IMR-90 (cell line): Measurements from ENCODE around the gene NLGN3. TPM values are rescaled to one million over a fixed set of nuclear protein-coding genes. Genes with fewer than 3 reads are reported as not detected.

Experiments used
- ATAC-seq: fragments of 200-7000 bp; cut with Tn5 transposase; 2 replicates; pipeline ENCODE4 v1.9.1; 2020; ENCODE audit warnings: low read depth, mild to moderate bottlenecking, moderate library complexity
- BruUV-seq: library from RNA; stranded (reverse); fragments of 400-500 nt; replicated peaks from 2 replicates; lab custom pipeline; 2021; lab: Mats Ljungman, UMichigan
- CTCF ChIA-PET: fragments of 300-600 bp; formaldehyde crosslinking; extraction: SDS; loops from one replicate; lab custom pipeline; 2021; ENCODE audit warnings: antibody characterized with exemption; lab: Yijun Ruan, JAX
- POLR2A ChIA-PET: fragments of 300-600 bp; sonication (Branson Sonifier 250); formaldehyde crosslinking; loops from one replicate; lab custom pipeline; 2022; ENCODE audit warnings: antibody characterized with exemption; ENCODE audit not compliant: unreplicated experiment; lab: Charles Lee
- DNase-seq: peaks from one replicate; pipeline ENCODE4 v3.0.0; 2013
- H2AFZ ChIP-seq: replicated peaks from 2 replicates; pipeline ENCODE3; 2013; ENCODE audit warnings: low read length, mild to moderate bottlenecking; ENCODE audit not compliant: poor library complexity
- H2AK5ac ChIP-seq: 2 replicates; pipeline ENCODE4 v1.6.1; 2013; ENCODE audit warnings: low read depth, low read length, inconsistent platforms
- H2AK9ac ChIP-seq: replicated peaks from 2 replicates; pipeline ENCODE3; 2013; ENCODE audit warnings: mild to moderate bottlenecking, low read depth, low read length, moderate library complexity; ENCODE audit not compliant: poor library complexity
- H2BK120ac ChIP-seq: 2 replicates; pipeline ENCODE4 v1.6.1; 2013; ENCODE audit warnings: low read depth, low read length, inconsistent platforms
- H2BK15ac ChIP-seq: 3 replicates; pipeline ENCODE4 v1.6.1; 2013; ENCODE audit warnings: low read depth, low read length, inconsistent platforms
- H2BK20ac ChIP-seq: 2 replicates; pipeline ENCODE4 v1.6.1; 2013; ENCODE audit warnings: low read depth, mild to moderate bottlenecking, inconsistent platforms, low read length, moderate library complexity
- H2BK5ac ChIP-seq: 2 replicates; pipeline ENCODE4 v1.6.1; 2013; ENCODE audit warnings: mild to moderate bottlenecking, low read depth, low read length, inconsistent platforms; ENCODE audit not compliant: poor library complexity, severe bottlenecking
- H3K14ac ChIP-seq: replicated peaks from 2 replicates; pipeline ENCODE4 v1.6.1; 2013; ENCODE audit warnings: low read depth, low read length, inconsistent platforms
- H3K18ac ChIP-seq: 2 replicates; pipeline ENCODE4 v1.6.1; 2013; ENCODE audit warnings: low read depth, low read length, control low read depth
- H3K23ac ChIP-seq: 2 replicates; pipeline ENCODE4 v1.6.1; 2013; ENCODE audit warnings: low read depth, low read length, inconsistent platforms
- H3K27ac ChIP-seq: 2 replicates; pipeline ENCODE4 v1.5.1; 2013; ENCODE audit warnings: mild to moderate bottlenecking, control low read depth, low read length; ENCODE audit not compliant: insufficient read depth
- H3K27me3 ChIP-seq: 2 replicates; pipeline ENCODE4 v1.6.1; 2013; ENCODE audit warnings: low read length; ENCODE audit not compliant: control insufficient read depth, insufficient read depth
- H3K36me3 ChIP-seq: 2 replicates; pipeline ENCODE4 v1.6.1; 2013; ENCODE audit warnings: low read length, mixed read lengths; ENCODE audit not compliant: control insufficient read depth, insufficient read depth
- H3K4ac ChIP-seq: 2 replicates; pipeline ENCODE4 v1.6.1; 2013; ENCODE audit warnings: low read depth, low read length, inconsistent platforms
- H3K4me1 ChIP-seq: 2 replicates; pipeline ENCODE4 v1.6.1; 2013; ENCODE audit warnings: low read length, mixed read lengths; ENCODE audit not compliant: control insufficient read depth, insufficient read depth
- H3K4me2 ChIP-seq: 2 replicates; pipeline ENCODE4 v1.6.1; 2013; ENCODE audit warnings: low read depth, mild to moderate bottlenecking, control low read depth, low read length, moderate library complexity
- H3K4me3 ChIP-seq: 2 replicates; pipeline ENCODE4 v1.5.1; 2013; ENCODE audit warnings: low read depth, mild to moderate bottlenecking, control low read depth, low read length, moderate library complexity; ENCODE audit not compliant: insufficient read depth
- H3K56ac ChIP-seq: 2 replicates; pipeline ENCODE4 v1.6.1; 2013; ENCODE audit warnings: low read length, inconsistent platforms; ENCODE audit not compliant: insufficient read depth; ENCODE audit errors: extremely low read depth
- H3K79me1 ChIP-seq, 2 experiments: 2 replicates each; pipeline ENCODE4 v1.6.1; 2013; ENCODE audit warnings: low read length in 2 of 2, inconsistent platforms in 1 of 2, low read depth in 1 of 2
- H3K9ac ChIP-seq: 2 replicates; pipeline ENCODE4 v1.6.1; 2013; ENCODE audit warnings: low read depth, low read length, control low read depth
- H3K9me1 ChIP-seq: 2 replicates; pipeline ENCODE4 v1.6.1; 2013; ENCODE audit warnings: low read length, inconsistent platforms; ENCODE audit not compliant: insufficient read depth
- H3K9me3 ChIP-seq: 2 replicates; pipeline ENCODE4 v1.6.1; 2013; ENCODE audit warnings: low read length; ENCODE audit not compliant: control insufficient read depth, insufficient read depth
- H4K20me1 ChIP-seq: 2 replicates; pipeline ENCODE4 v1.6.1; 2013; ENCODE audit warnings: low read length, inconsistent platforms; ENCODE audit not compliant: insufficient read depth
- H4K5ac ChIP-seq: 2 replicates; pipeline ENCODE4 v1.6.1; 2013; ENCODE audit warnings: mild to moderate bottlenecking, low read depth, low read length, control low read depth
- H4K8ac ChIP-seq, 2 experiments: 2 replicates each; pipeline ENCODE4 v1.6.1; 2013; ENCODE audit warnings: low read depth in 2 of 2, low read length in 2 of 2, control low read depth in 1 of 2, inconsistent platforms in 1 of 2
- H4K91ac ChIP-seq: 2 replicates; pipeline ENCODE4 v1.6.1; 2013; ENCODE audit warnings: low read depth, low read length, inconsistent platforms; ENCODE audit not compliant: insufficient read depth
- BHLHE40 ChIP-seq: fragments of 150-350 bp; IDR thresholded peaks from 2 replicates; pipeline ENCODE4 v1.6.1; 2016; ENCODE audit warnings: mild to moderate bottlenecking, low read depth, low read length
- CEBPB ChIP-seq: IDR thresholded peaks from 2 replicates; pipeline ENCODE4 v1.6.1; 2012; ENCODE audit warnings: low read depth, low read length, improper control_type of control experiment
- CHD1 ChIP-seq: IDR thresholded peaks from 2 replicates; pipeline ENCODE4 v1.6.1; 2012; ENCODE audit warnings: low read depth, low read length, improper control_type of control experiment
- CTCF ChIP-seq: conservative IDR thresholded peaks from 2 replicates; pipeline ENCODE4 v1.5.1; 2012; ENCODE audit warnings: mild to moderate bottlenecking, low read depth, low read length, improper control_type of control experiment
- ELK1 ChIP-seq: fragments of 150-350 bp; IDR thresholded peaks from 2 replicates; pipeline ENCODE4 v1.6.1; 2016; ENCODE audit warnings: low read depth, mild to moderate bottlenecking, low read length, moderate library complexity, borderline replicate concordance
- FOS ChIP-seq: fragments of 150-350 bp; IDR thresholded peaks from 2 replicates; pipeline ENCODE4 v1.6.1; 2016; ENCODE audit warnings: low read depth, low read length
- MAFK ChIP-seq: IDR thresholded peaks from 2 replicates; pipeline ENCODE4 v1.6.1; 2012; ENCODE audit warnings: low read depth, low read length, improper control_type of control experiment
- MAZ ChIP-seq: IDR thresholded peaks from 2 replicates; pipeline ENCODE4 v1.6.1; 2012; ENCODE audit warnings: low read depth, mild to moderate bottlenecking, low read length, improper control_type of control experiment, moderate library complexity, borderline replicate concordance
- MXI1 ChIP-seq: IDR thresholded peaks from 2 replicates; pipeline ENCODE4 v1.6.1; 2012; ENCODE audit warnings: low read depth, mild to moderate bottlenecking, low read length, moderate library complexity, borderline replicate concordance
- NFE2L2 ChIP-seq: fragments of 150-350 bp; IDR thresholded peaks from 2 replicates; pipeline ENCODE4 v1.6.1; 2016; ENCODE audit warnings: low read depth, mild to moderate bottlenecking, low read length
- POLR2A ChIP-seq: IDR thresholded peaks from 2 replicates; pipeline ENCODE4 v1.6.1; 2012; ENCODE audit warnings: mild to moderate bottlenecking, low read depth, low read length
- RAD21 ChIP-seq: IDR thresholded peaks from 2 replicates; pipeline ENCODE4 v1.6.1; 2012; ENCODE audit warnings: low read length, improper control_type of control experiment
- RCOR1 ChIP-seq: IDR thresholded peaks from 2 replicates; pipeline ENCODE4 v1.6.1; 2012; ENCODE audit warnings: mild to moderate bottlenecking, low read length, improper control_type of control experiment; ENCODE audit not compliant: insufficient replicate concordance
- RFX5 ChIP-seq: IDR thresholded peaks from 2 replicates; pipeline ENCODE4 v1.8.0; 2012; ENCODE audit warnings: low read depth, mild to moderate bottlenecking, low read length, moderate library complexity
- SMC3 ChIP-seq: fragments of 150-350 bp; IDR thresholded peaks from 2 replicates; pipeline ENCODE4 v1.6.1; 2016; ENCODE audit warnings: low read depth, mild to moderate bottlenecking, antibody characterized with exemption, low read length, moderate library complexity
- USF2 ChIP-seq: fragments of 150-350 bp; IDR thresholded peaks from 2 replicates; pipeline ENCODE4 v1.6.1; 2017; ENCODE audit warnings: mild to moderate bottlenecking, antibody characterized with exemption, low read length, low read depth
- whole genome bisulfite sequencing, 2 experiments: methylation state at CpG; one replicate each; pipeline versions ENCODE4 v1.1.5 to v1.1.7; 2013; ENCODE audit warnings: missing lambda C conversion rate in 2 of 2; ENCODE audit not compliant: insufficient read length in 1 of 2; ENCODE audit errors: extremely low coverage in 2 of 2; 5-methylcytosine and 5-hydroxymethylcytosine counted together
- dilution Hi-C: fragments of 300-500 bp; cut with HindIII; formaldehyde crosslinking; loops from one replicate; pipeline ENCODE4 v1.14.3; 2018; ENCODE audit warnings: low sequenced_read_pairs; ENCODE audit not compliant: unreplicated experiment
- in situ Hi-C: fragments of 300-500 bp; cut with MboI; formaldehyde crosslinking; loops from 3 replicates; pipeline ENCODE4 v1.14.3; 2019; ENCODE audit warnings: low sequenced_read_pairs, inconsistent platforms, mixed read lengths
- intact Hi-C: fragments of 100-400 bp; cut with micrococcal nuclease; formaldehyde crosslinking; loops from 2 replicates; pipeline ENCODE4 v1.10.0; 2022
- polyA plus RNA-seq, 3 experiments: library from polyadenylated mRNA; depleted of rRNA; stranded (reverse); fragments of >200 nt; gene quantifications; 2 replicates each; pipeline ENCODE4 v1.2.3, GENCODE V29; 2012; ENCODE audit warnings: low replicate concordance in 1 of 3
- total RNA-seq: library from RNA; depleted of rRNA; stranded (reverse); fragments of >200 nt; gene quantifications from 2 replicates; pipeline ENCODE4 v1.2.3, GENCODE V29; 2012

The NLGN3 gene
- total and polyA plus RNA-seq, 2 of the 4 experiments (the other 2 are of a cell fraction), result 0.18 to 0.39 TPM

GRCh38 chrX:71173440-71173839 lies 28.8 kb downstream of the NLGN3 start:
- no peak for ATAC-seq
- H4K91ac ChIP-seq, result no peak overlapping the region
- no peak overlapping the region for H2BK15ac ChIP-seq
- no peak overlapping the region for H2AK9ac ChIP-seq
- H2BK20ac ChIP-seq, result no peak overlapping the region
- no TSS peak for BruUV-seq
- no peak overlapping the region for H3K14ac ChIP-seq
- in situ Hi-C loops, result no loop called here
- TF ChIP-seq FOS, result no peak
- TF ChIP-seq CHD1, result no peak
- no peak for TF ChIP-seq USF2
- TF ChIP-seq NFE2L2, result no peak
- TF ChIP-seq CEBPB, result no peak
- TF ChIP-seq MAFK, result no peak
- no peak for TF ChIP-seq RFX5
- no peak for TF ChIP-seq MXI1
- TF ChIP-seq MAZ, result no peak
- no peak for TF ChIP-seq RAD21
- no peak for TF ChIP-seq BHLHE40
- TF ChIP-seq POLR2A, result no peak
- TF ChIP-seq CTCF, result no peak
- TF ChIP-seq ELK1, result no peak
- TF ChIP-seq SMC3, result no peak
- no peak for TF ChIP-seq RCOR1
- H4K8ac ChIP-seq, result no peak overlapping the region
- H3K4me1 ChIP-seq, result no peaks in the 10 kb centered on the region
- DNase-seq, result no peak
- no peak overlapping the region for H3K9ac ChIP-seq
- no peak overlapping the region for H2BK120ac ChIP-seq
- H3K9me3 ChIP-seq, result no peaks in the 10 kb centered on the region
- H2BK5ac ChIP-seq, result no peak overlapping the region
- no peak overlapping the region for H3K4me3 ChIP-seq
- no peaks in the 10 kb centered on the region for H3K9me1 ChIP-seq
- no peak overlapping the region for H3K4ac ChIP-seq
- peaks cover 6% of the 10 kb centered on the region for H3K27me3 ChIP-seq
- no peaks in the 10 kb centered on the region for H3K36me3 ChIP-seq
- no peak overlapping the region for H2AFZ ChIP-seq
- POLR2A ChIA-PET, result no interaction called here
- intact Hi-C loops, result no loop called here
- no peak overlapping the region for H3K4me2 ChIP-seq
- no peak overlapping the region for H3K56ac ChIP-seq
- no peak overlapping the region for H2AK5ac ChIP-seq
- CTCF ChIA-PET, result interaction anchor here (1.0 kb wide), 1 partner anchor 203 kb away, joined by 3 read pairs; no protein-coding TSS in a partner anchor
- no peak overlapping the region for H3K23ac ChIP-seq
- no peaks in the 10 kb centered on the region for H4K20me1 ChIP-seq
- no peak overlapping the region for H3K27ac ChIP-seq
- no peaks in the 10 kb centered on the region for H3K79me1 ChIP-seq
- dilution Hi-C loops, result no loop called here
- no peak overlapping the region for H3K18ac ChIP-seq
- 56% methylated on average over 1 of the region's 2 CpGs; no CpG with 5 or more reads in 1 of the 2 experiments for WGBS, 2 experiments
- H4K5ac ChIP-seq, result no peak overlapping the region
